Ovary (tissue), 9 donors: ENCODE results near the gene CACNA2D3. TPM values are rescaled to one million over a fixed set of nuclear protein-coding genes. Genes with fewer than 3 reads are reported as not detected.

Source experiments
- DNase-seq, 5 donors: peaks; one replicate each; pipeline ENCODE4 v3.0.0-alpha.2; 2019 to 2020
- H3K27ac ChIP-seq, 2 donors: fragments of 200-600 bp; one replicate each; pipeline versions ENCODE4 v1.5.1 to v1.8.0; 2019 to 2022
- H3K27me3 ChIP-seq: fragments of 200-600 bp; one replicate; pipeline ENCODE4 v1.8.0; 2022
- H3K36me3 ChIP-seq: fragments of 200-600 bp; sonication (generic); one replicate; pipeline ENCODE4 v1.5.1; 2019
- H3K4me1 ChIP-seq: one replicate; pipeline ENCODE4 v1.8.1; 2013; ENCODE audit warnings: mild to moderate bottlenecking, moderate library complexity; ENCODE audit not compliant: insufficient read depth
- H3K4me3 ChIP-seq: fragments of 200-600 bp; sonication (generic); one replicate; pipeline ENCODE4 v1.5.1; 2017
- H3K9me3 ChIP-seq, 2 donors: fragments of 200-600 bp in 1 of 2; sonication (generic) in 1 of 2; one replicate each; pipeline versions ENCODE4 v1.5.1 to v1.8.1; 2013 to 2019; ENCODE audit warnings: mild to moderate bottlenecking in 1 of 2, moderate library complexity in 1 of 2
- EP300 ChIP-seq: sonication (generic); formaldehyde crosslinking; IDR thresholded peaks from one replicate; pipeline ENCODE4 v1.6.1; 2017; ENCODE audit warnings: antibody characterized with exemption
- POLR2A ChIP-seq: fragments of 450-650 bp; IDR thresholded peaks from one replicate; pipeline ENCODE4 v1.6.1; 2017; ENCODE audit warnings: antibody characterized with exemption, mild to moderate bottlenecking, moderate library complexity
- WGBS, 3 donors: extraction: QIAGEN DNeasy Blood & Tissue Kit in 1 of 3; methylation state at CpG; one replicate each; pipeline versions ENCODE4 v1.1.5 to v1.1.7; 2013 to 2017; 5-methylcytosine and 5-hydroxymethylcytosine counted together
- intact Hi-C, 4 donors: fragments of 100-400 bp; cut with DNase I; formaldehyde crosslinking; loops; one replicate each; pipeline versions ENCODE4 v1.11.0 to v1.15.1; 2022 to 2023
- polyA plus RNA-seq, 2 donors: library from polyadenylated mRNA; stranded (reverse); fragments of 200-250 nt in 1 of 2; fragments of 350-450 nt in 1 of 2; fragmentation: Illumina TruSeq in 1 of 2; extraction: RNeasy Lipid Tissue Mini Kit (QIAGEN cat#74804) in 1 of 2; gene quantifications; one replicate each; pipeline ENCODE4 v1.2.3, GENCODE V29; 2013 to 2014
- total RNA-seq, 7 donors: library from RNA; depleted of rRNA in 2 of 7; stranded (reverse); fragments of >200 nt in 2 of 7; fragmentation: NEBNext Ultra II Directional in 3 of 7; extraction: Animal tissue kit (Norgen Biotek cat#: 25700) in 3 of 7; gene quantifications; one replicate each; pipeline versions ENCODE4 v1.1.0 to v1.2.4, GENCODE V29; 2016 to 2023
- TF ChIP-seq, protein P1 (sequence below), 3 donors: fragments of 450-650 bp in 2 of 3; fragments of 200-600 bp in 1 of 3; IDR thresholded peaks; one replicate each; pipeline versions ENCODE4 v1.5.1 to v1.8.0; 2016 to 2022; ENCODE audit warnings: antibody characterized with exemption in 3 of 3, mild to moderate bottlenecking in 1 of 3
- donor health status: DM: no; HTN: no; CAD: no; lungs with moderate emphysema.
- donor health status: DM: no; HTN: no; CAD: no.
- donor health status: Bipolar disorder and iron deficiency.
- donor health status: DM: yes; HTN: yes; CAD: no.
- donor health status: DM: no; HTN: no; CAD: no.
- donor health status: DM: yes; HTN: yes; CAD: no.

The CACNA2D3 gene
- total and polyA plus RNA-seq, 9 donors, result 2.0 to 10.1 (median 4.7) TPM

DNA sequence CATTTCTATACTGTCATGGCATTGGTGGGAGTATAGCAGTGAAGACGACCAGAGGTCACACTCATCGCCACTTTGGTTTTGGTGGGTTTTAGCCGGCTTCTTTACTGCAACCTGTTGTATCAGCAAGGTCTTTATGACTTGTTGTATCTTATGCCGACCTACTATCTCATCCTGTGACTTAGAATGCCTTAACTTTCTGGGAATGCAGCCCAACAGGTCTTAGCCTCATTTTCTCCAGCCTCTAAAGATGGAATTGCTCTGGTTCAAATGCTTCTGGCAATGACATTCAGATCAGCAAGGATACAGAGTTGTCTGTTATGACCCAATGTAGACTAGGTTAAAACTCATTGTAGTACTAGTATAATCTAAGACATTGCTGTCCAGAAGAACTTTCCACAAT is 860.5 kb downstream of the CACNA2D3 start:
- no peaks in the 10 kb centered on the region for H3K9me3 ChIP-seq
- intact Hi-C loops, result no loop called here
- 90 to 93% (median 92%) methylated on average over 4 of the region's 4 CpGs for WGBS, 3 donors
- TF ChIP-seq, protein P1, sequence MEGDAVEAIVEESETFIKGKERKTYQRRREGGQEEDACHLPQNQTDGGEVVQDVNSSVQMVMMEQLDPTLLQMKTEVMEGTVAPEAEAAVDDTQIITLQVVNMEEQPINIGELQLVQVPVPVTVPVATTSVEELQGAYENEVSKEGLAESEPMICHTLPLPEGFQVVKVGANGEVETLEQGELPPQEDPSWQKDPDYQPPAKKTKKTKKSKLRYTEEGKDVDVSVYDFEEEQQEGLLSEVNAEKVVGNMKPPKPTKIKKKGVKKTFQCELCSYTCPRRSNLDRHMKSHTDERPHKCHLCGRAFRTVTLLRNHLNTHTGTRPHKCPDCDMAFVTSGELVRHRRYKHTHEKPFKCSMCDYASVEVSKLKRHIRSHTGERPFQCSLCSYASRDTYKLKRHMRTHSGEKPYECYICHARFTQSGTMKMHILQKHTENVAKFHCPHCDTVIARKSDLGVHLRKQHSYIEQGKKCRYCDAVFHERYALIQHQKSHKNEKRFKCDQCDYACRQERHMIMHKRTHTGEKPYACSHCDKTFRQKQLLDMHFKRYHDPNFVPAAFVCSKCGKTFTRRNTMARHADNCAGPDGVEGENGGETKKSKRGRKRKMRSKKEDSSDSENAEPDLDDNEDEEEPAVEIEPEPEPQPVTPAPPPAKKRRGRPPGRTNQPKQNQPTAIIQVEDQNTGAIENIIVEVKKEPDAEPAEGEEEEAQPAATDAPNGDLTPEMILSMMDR (IDR thresholded peaks at IDR 0.05), result no peak
- TF ChIP-seq POLR2A, result no peak
- no peak for TF ChIP-seq EP300
- H3K27me3 ChIP-seq, result no peaks in the 10 kb centered on the region
- H3K36me3 ChIP-seq, result no peaks in the 10 kb centered on the region
- DNase-seq, result no peak
- no peak overlapping the region for H3K27ac ChIP-seq
- no peaks in the 10 kb centered on the region for H3K4me1 ChIP-seq
- no peak overlapping the region for H3K4me3 ChIP-seq

DNA sequence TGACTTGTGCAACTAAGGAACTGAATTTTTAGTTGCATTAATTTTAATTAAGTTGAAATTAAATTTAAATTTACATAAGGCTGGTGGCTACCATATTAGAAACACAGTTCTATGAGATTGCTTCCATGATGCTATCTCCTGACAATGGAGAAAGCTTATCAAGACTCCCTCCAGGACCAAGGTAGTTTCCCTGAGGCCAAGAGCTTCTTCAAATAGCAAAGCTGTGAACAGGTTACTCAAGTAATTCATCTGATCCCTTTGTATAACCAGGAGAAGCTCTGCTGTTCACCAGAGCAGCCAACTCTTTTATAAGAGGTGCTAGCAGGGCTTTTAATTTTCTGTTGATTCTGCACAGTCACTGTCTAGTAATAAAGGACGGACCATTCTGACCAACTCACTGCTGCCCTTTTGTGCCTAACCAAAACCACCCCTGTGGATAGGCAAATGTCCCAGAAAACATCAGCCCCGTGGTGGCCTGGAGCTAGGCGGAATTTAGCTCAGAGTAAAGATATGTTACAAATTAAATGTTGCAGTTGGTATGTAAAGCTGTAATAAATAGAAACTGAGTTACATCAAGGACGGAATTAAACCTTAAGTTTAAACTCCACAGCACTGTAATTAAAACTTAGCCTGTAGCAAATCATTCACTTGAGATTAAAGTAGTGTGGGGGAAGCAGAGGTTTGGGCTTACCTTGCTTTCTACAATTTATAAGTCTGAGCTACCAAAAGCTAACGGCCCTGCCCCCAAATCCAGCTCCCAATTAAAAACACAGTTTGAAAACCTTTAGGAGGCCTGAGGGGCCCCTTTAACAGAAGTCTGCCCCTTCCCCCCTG is 861.1 kb downstream of the CACNA2D3 start:
- Histone ChIP-seq H3K27me3 (no peaks in the 10 kb centered on the region), H3K4me3 (no peak overlapping the region), H3K9me3 (no peaks in the 10 kb centered on the region), H3K36me3 (no peaks in the 10 kb centered on the region), H3K27ac (no peak overlapping the region), H3K4me1 (peaks cover 4% of the 10 kb centered on the region)
- no peak for TF ChIP-seq POLR2A
- no peak for TF ChIP-seq EP300
- TF ChIP-seq, protein P1 (IDR thresholded peaks at IDR 0.05), result no peak
- 68 to 75% (median 68%) methylated on average over 5 of the region's 5 CpGs for WGBS, 3 donors
- intact Hi-C loops, result no loop called here
- no peak for DNase-seq

DNA sequence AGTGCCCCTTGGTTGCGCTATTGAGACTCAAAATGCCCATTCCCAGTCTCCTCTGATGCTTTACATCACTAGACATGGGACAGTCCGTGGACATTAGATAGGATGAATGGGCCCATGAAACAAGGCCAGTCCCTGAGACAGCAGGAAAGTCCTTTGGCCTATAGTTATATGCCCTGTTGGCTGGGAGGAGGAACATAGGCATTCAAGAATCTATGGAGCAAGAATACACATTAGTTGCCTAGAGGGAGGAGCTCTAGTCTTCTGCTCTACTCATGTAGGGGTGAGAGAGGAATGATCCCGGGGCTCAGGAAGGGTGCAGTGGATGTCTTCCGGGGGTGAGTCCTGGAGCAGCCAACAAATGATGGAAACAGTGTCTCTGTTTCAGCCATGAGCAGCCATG is 863.5 kb downstream of the CACNA2D3 start:
- WGBS, 3 donors, result 91 to 96% (median 95%) methylated on average over 4 of the region's 4 CpGs
- Histone ChIP-seq H3K4me1 (peaks cover 8% of the 10 kb centered on the region), H3K27ac (no peak overlapping the region), H3K27me3 (no peaks in the 10 kb centered on the region), H3K36me3 (no peaks in the 10 kb centered on the region), H3K9me3 (no peaks in the 10 kb centered on the region), H3K4me3 (no peak overlapping the region)
- TF ChIP-seq POLR2A (no peak), EP300 (no peak)
- TF ChIP-seq, protein P1 (IDR thresholded peaks at IDR 0.05), result no peak
- no peak for DNase-seq
- intact Hi-C loops, result no loop called here

DNA sequence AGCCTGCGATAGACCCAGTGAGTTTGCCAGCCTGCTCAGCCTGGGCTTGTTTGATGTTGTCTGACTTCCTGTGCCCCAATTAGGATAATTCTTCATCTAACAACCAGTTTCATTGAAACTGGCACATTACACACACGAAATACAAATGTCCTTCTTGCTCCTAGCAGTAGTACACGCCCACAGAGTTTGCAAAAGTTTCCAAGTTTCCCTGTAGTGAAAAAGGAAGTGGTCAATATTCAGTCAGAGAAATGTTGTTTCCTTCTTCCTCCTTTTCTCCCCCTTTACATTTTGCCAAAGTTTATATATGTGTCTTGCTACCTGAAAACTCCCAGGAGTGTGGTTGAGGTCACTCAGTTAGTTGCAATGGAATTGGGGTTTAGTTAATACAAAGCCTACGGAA is 863.9 kb downstream of the CACNA2D3 start:
- H3K4me3 ChIP-seq, result no peak overlapping the region
- DNase-seq, result no peak
- WGBS, 3 donors, result 91 to 96% (median 93%) methylated on average over 4 of the region's 4 CpGs
- H3K4me1 ChIP-seq, result peaks cover 8% of the 10 kb centered on the region
- no peaks in the 10 kb centered on the region for H3K36me3 ChIP-seq
- intact Hi-C loops, result no loop called here
- no peaks in the 10 kb centered on the region for H3K9me3 ChIP-seq
- TF ChIP-seq POLR2A (no peak), EP300 (no peak)
- TF ChIP-seq, protein P1 (IDR thresholded peaks at IDR 0.05), result no peak
- no peak overlapping the region for H3K27ac ChIP-seq
- H3K27me3 ChIP-seq, result no peaks in the 10 kb centered on the region
